ENCODE data around the gene DBI.

- TF ChIP-seq CTCF (IDR thresholded peaks at IDR 0.05; ENCODE audit: poor library complexity, severe bottlenecking), result no peak
- no peak for TF ChIP-seq EZH2 (IDR thresholded peaks at IDR 0.05; ENCODE audit: borderline replicate concordance, insufficient read depth, low read length, poor library complexity, severe bottlenecking)
- no peak for TF ChIP-seq REST (IDR thresholded peaks at IDR 0.05; ENCODE audit: borderline replicate concordance)
- TF ChIP-seq EP300 (conservative IDR thresholded peaks at IDR 0.05; ENCODE audit: poor library complexity, severe bottlenecking), result no peak
Measured at GRCh38 chr2:119338826-119339561, 27.8 kb upstream of the DBI start.
